Measurements from ENCODE around the gene LPIN1.
"Not testable (repeated sequence)": the region's sequence is repeated elsewhere in the genome, so short reads cannot be mapped to it uniquely, and the experiment has no call there.

The LPIN1 gene

DNA sequence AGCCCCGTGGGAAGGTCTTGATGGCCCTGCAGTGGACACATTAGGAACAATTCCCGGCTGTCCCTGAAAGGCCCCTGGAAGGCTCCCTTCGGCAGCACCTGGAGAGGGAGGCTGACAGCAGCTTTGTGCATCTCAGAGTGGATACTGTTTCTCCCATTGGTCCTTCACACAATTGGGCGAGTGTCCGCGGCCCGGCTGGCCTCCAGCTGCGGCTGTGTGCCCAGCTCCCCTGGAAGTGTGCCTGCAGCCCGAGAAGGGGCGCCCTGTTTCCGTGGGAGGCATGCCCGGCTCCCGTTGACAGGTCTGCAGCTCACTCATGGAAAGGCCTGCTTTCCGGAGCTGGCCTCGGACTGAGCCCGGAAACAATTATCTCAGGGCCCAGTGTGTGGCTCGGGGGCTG is 103.7 kb downstream of the LPIN1 start:
- no peak for DNase-seq (ENCODE audit: low read depth)
- peak overlapping the region; percentile 20 for H3K4me3 ChIP-seq (ENCODE audit: low read depth, low read length)
- TF ChIP-seq, protein P1, sequence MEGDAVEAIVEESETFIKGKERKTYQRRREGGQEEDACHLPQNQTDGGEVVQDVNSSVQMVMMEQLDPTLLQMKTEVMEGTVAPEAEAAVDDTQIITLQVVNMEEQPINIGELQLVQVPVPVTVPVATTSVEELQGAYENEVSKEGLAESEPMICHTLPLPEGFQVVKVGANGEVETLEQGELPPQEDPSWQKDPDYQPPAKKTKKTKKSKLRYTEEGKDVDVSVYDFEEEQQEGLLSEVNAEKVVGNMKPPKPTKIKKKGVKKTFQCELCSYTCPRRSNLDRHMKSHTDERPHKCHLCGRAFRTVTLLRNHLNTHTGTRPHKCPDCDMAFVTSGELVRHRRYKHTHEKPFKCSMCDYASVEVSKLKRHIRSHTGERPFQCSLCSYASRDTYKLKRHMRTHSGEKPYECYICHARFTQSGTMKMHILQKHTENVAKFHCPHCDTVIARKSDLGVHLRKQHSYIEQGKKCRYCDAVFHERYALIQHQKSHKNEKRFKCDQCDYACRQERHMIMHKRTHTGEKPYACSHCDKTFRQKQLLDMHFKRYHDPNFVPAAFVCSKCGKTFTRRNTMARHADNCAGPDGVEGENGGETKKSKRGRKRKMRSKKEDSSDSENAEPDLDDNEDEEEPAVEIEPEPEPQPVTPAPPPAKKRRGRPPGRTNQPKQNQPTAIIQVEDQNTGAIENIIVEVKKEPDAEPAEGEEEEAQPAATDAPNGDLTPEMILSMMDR (IDR thresholded peaks at IDR 0.05; ENCODE audit: low read depth, low read length, missing control alignments): no peak
- in situ Hi-C loops (cut with HindIII; ENCODE audit: low sequenced_read_pairs): loop anchor here (25.0 kb wide), 3 partner anchors 312 to 1162 kb away; no protein-coding TSS in a partner anchor

DNA sequence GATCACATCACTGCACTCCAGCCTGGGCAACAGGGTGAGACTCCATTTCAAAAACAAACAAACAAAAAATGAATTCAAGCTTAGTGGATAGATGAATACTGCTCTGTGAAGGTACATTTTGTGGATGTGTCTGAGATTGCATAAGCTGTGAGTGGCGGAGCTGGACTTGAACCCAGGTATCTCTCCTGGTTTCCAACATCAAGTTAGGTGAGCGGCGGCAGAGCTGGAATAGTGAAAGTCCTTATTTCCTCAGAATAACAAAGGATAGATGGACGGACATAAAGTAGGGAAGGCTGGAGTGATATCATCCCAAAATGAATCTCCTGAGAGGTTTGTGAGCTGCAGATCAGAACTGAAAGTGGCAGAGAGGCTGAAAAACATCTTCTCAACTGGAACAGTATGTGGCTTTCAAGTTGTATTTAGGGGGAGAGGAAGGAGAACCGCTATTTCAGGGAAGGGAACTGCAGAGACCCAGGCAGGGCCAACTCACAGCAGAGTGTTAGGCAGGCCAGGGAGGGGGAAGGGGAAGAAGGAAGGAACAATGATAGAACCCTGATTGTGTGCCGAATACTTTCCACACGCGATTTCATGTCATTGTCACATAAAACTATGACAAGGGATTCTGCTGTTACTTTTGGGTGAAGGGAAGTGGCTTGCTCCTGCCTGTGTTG is 106.2 kb downstream of the LPIN1 start:
- DNase-seq (ENCODE audit: low read depth): no peak
- TF ChIP-seq, protein P1 (IDR thresholded peaks at IDR 0.05; ENCODE audit: low read depth, low read length, missing control alignments): no peak
- H3K4me3 ChIP-seq (ENCODE audit: low read depth, low read length): no peak overlapping the region
- in situ Hi-C loops (cut with HindIII; ENCODE audit: low sequenced_read_pairs): loop anchor here (25.0 kb wide), 3 partner anchors 310 to 1160 kb away; no protein-coding TSS in a partner anchor

DNA sequence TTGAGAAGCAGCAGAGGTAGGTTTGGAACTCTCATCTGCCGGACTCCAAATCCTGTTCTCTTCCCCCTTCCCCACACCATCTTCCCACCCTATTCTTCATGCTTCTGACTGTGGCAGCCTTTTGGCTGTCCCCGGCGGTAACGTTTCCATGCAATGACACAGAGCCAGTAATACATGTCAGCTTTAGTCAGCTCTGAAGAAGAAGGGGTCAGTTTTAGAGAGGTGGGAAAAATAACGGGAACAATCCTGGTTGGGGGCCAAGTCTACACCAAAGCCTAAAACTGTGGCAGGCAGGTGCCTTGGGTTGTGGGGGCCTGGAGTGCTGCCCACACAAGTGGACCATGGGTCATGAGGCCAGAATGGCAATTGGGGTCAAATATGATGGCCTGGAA is 106.8 kb downstream of the LPIN1 start:
- no peak overlapping the region for H3K4me3 ChIP-seq (ENCODE audit: low read depth, low read length)
- TF ChIP-seq, protein P1 (IDR thresholded peaks at IDR 0.05; ENCODE audit: low read depth, low read length, missing control alignments): no peak
- DNase-seq (ENCODE audit: low read depth): no peak
- in situ Hi-C loops (cut with HindIII; ENCODE audit: low sequenced_read_pairs): loop anchor here (25.0 kb wide), 3 partner anchors 309 to 1159 kb away; no protein-coding TSS in a partner anchor

DNA sequence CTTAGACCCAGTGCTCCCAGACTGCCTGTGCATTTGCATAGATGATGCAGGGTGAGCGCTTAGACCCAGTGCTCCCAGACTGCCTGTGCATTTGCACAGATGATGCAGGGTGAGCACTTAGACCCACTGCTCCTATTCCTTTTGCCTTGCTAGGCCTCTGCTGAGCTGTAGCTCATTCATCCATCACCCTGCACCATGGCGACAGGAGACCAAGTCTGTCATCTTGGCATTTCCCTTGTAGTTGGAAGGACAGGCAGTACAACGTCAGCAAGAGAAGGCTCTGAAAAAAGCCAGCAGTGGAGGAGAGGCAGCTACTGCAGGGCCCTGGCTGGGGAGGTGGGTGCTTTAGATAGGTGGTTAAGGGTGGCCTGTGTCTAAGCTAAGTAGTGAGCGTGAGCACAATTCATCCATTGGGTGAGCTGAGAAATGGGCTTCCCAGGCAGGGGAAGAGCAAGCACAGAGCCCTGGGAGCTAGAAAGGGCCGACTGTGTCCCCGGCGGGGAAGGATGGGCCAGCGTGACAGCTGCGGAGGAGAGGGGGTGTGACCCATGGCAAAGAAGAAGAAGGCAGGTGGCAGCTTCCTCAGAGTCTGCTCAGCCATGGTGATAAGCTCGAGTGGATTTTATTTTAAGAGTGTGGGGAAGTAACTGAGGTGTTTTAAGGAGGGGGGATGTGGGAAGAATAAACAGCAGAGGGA is 108.8 kb downstream of the LPIN1 start:
- DNase-seq (ENCODE audit: low read depth): no peak
- in situ Hi-C loops (cut with HindIII; ENCODE audit: low sequenced_read_pairs): loop anchor here (25.0 kb wide), 3 partner anchors 307 to 1157 kb away; no protein-coding TSS in a partner anchor
- H3K4me3 ChIP-seq (ENCODE audit: low read depth, low read length): no peak overlapping the region
- TF ChIP-seq, protein P1 (IDR thresholded peaks at IDR 0.05; ENCODE audit: low read depth, low read length, missing control alignments): no peak

DNA sequence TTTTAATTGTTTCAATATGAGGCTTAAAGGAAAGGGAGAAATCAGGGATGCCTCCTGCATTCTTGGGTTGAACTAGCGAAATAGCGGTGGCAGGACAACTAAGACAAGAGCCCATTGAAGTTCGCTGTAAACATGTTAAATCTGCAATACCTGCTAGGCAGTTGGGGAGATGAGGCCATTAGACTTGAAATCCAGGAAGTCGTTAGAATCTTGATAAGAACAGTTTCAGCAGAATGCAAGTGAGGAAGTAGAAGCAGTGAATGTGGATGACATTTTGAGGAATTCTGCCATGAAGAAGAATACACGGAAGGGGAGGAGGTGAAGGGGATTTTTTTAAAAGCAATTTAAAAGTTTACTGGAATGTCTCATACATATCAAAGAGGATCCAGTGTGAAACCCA is 109.7 kb downstream of the LPIN1 start:
- no peak for DNase-seq (ENCODE audit: low read depth)
- TF ChIP-seq, protein P1 (IDR thresholded peaks at IDR 0.05; ENCODE audit: low read depth, low read length, missing control alignments): no peak
- in situ Hi-C loops (cut with HindIII; ENCODE audit: low sequenced_read_pairs): loop anchor here (25.0 kb wide), 3 partner anchors 306 to 1156 kb away; no protein-coding TSS in a partner anchor
- no peak overlapping the region for H3K4me3 ChIP-seq (ENCODE audit: low read depth, low read length)

DNA sequence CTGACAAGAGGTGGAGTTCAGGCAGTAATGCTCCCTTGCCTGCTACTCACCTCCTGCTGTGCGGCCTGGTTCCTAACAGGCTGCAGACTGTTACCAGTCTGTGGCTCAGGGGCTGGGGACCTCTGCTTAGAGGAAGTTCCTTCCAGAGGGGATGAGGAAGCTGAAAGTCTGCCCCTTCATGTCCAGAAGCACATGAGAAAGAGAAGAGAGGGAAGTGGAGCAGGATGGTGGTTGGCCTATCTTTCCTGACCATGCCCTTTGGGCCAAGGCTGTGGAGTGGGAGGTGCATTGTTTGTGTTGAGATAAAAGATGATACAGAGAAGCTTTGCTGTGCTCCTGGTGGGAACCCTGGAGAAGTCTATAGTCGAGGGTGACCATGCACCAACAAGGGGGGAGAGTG is 112.5 kb downstream of the LPIN1 start:
- no peak overlapping the region for H3K4me3 ChIP-seq (ENCODE audit: low read depth, low read length)
- TF ChIP-seq, protein P1 (IDR thresholded peaks at IDR 0.05; ENCODE audit: low read depth, low read length, missing control alignments): no peak
- no peak for DNase-seq (ENCODE audit: low read depth)
- in situ Hi-C loops (cut with HindIII; ENCODE audit: low sequenced_read_pairs): loop anchor here (25.0 kb wide), 3 partner anchors 303 to 1153 kb away; no protein-coding TSS in a partner anchor

DNA sequence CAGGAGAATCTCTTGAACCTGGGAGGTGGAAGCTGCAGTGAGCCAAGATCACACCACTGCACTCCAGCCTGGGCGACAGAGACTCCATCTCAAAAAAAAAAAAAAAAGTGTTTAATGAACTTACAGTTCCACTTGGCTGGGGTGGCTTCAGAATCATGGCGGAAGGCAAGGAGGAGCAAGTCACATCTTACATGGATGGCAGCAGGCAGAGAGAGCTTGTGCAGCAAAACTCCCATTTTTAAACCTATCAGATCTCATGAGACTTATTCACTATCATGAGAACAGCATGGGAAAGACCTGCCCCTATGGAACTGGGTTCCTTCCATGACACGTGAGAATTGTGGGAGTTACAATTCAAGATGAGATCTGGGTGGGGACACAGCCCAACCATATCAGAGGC is 113.5 kb downstream of the LPIN1 start:
- H3K4me3 ChIP-seq (ENCODE audit: low read depth, low read length); DNase-seq (ENCODE audit: low read depth): not testable (repeated sequence)
- in situ Hi-C loops (cut with HindIII; ENCODE audit: low sequenced_read_pairs): loop anchor here (10.0 to 25.0 kb wide), 4 partner anchors 302 to 1152 kb away; no protein-coding TSS in a partner anchor

Data from astrocyte of the cerebellum (primary cell).